NCI-H446 treated with DMSO at 0.1 percent for 48 hours (cell line): Measurements from ENCODE around the gene ZNF860.
"Not testable (repeated sequence)": the region's sequence is repeated elsewhere in the genome, so short reads cannot be mapped to it uniquely, and the experiment has no call there.

ENCODE experiments used
- DNase-seq: peaks from one replicate; lab custom pipeline; 2025; lab: John Stamatoyannopoulos, UW

ZNF860 gene

DNA sequence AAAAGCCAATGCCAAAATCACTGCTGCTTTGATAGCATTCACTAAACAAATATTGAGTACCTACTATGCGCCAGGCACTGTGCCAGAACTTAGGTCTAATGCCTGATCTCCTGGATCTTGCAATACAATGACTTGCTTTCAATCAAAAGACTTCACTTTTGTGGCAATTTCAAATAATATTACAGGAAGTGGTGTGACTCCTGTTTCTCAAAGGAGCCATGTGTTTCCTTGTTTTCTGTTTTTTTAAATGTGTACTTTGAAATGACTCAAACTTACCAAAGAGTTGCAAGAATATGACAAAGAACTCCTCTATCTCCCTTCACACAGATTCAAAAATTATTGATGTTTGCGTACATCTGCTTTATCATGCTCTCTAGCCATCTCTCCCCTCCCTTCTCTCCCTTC lies 18.7 kb upstream of the ZNF860 start:
- DNase-seq: no peak

DNA sequence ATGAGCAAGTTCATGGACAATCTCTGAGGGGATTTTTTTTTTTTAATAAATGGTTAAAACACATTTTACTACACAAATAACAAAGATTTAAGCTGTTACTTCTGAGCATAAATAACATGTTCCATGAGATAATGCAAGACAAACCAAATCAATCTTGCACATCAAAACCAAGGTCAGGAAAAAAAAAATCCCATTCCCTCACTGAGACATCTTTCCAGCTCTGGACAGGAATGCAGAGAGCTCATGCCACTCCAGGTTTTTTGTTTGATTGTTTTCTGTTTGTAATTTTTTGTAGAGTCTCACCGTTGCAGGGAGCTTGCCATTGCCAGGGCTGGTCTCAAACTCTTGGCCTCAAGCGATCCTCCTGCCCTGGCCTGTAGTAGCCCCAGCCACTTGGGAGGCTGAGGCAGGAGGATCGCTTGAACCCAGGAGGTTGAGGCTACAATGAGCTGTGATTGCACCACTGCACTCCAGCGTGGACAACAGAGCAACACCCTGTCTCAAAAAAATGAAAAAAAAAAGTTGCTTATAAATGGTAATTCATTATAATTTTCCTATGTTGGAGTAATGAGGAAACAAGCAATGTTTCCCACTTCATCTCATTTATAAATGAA lies 14.5 kb upstream of the ZNF860 start:
- DNase-seq: no peak

GRCh38 chr3:31967592-31967991 lies 14.0 kb upstream of the ZNF860 start:
- no peak for DNase-seq

DNA sequence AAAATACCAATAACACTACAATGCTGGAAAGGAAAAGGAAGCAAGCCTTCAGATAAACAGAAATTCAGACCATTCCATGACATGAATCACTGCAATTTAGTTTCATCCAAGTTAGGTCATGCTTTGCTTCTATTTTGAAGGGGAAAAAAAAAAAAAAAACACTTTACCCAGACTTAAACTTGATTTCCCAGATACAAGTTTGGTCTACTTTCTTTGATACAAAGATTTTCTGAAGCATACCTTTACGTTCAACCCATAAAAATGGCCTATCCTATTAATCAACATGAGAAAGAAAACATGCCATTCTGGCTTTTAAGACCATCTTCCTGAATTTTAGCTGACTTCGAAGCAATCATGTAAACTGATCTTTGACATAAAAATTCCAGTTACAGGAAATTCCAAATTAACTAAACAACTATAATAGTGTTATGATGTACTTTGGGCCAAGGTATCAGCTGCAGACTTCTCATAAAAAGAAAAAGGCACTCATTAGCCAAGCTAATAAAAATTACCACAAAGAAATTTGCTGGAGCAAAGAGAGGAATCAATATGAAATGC lies 13.1 kb upstream of the ZNF860 start:
- no peak for DNase-seq

DNA sequence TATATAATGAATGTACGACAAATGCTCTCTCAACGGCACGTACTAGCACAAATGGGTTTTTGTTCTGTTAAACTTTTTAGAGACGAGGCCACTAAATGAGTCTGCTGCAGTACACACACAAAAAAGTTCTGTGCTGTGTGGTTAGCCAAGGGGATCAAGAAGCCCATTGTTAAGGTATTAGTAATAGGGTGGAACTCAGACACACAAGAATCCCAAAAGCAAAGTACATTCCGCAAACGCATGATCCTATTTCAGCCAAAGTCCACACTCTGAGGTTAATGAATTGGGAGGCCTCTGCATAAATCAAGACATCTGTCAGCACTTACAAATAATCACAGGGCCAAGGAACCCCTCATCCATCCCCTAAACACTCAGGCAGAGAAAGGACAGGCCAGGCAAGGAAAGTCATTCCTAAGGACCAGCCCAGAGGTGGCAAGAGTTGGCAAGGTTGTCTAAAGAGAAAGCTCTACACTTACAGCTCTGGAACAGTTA lies 12.6 kb upstream of the ZNF860 start:
- DNase-seq: no peak

DNA sequence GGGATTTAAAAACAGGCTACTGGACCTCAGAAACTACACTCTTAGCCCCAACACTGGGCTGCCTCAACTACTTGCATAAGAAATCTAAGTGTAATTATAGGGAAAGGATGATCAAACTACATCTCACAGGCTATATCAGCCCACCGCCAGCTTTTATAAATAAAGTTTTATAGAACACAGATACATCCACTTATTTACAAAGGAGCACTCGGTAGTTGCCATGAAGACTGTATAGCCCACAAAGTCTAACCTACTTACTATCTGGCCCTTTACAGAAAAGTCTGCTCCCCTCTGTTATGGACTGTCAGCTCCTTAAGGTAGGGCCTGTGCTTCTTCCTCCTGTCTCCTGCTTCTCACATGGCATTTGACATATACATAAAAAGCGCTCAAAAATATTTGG lies 9.9 kb upstream of the ZNF860 start:
- no peak for DNase-seq

GRCh38 chr3:31973081-31973480 lies 8.5 kb upstream of the ZNF860 start:
- DNase-seq: no peak

GRCh38 chr3:31973837-31974236 lies 7.7 kb upstream of the ZNF860 start:
- DNase-seq: no peak

DNA sequence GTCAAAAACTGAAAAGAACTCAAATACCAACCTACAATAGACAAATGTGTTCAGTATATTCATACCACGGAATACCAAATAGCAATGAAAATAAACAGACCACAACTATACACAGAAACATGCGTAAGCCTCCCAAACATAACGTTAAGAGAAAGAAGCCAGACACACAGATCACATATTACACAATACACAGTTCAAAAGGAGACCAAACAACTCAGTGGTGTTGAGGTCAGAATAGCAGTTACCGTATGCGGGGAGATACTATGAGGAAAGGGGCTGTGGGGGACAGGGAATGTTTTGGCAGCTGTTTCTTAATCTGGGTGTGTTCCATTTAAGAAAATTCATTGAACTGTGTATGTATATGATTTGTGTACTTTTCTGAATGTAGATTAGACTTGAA lies 7.1 kb upstream of the ZNF860 start:
- no peak for DNase-seq

DNA sequence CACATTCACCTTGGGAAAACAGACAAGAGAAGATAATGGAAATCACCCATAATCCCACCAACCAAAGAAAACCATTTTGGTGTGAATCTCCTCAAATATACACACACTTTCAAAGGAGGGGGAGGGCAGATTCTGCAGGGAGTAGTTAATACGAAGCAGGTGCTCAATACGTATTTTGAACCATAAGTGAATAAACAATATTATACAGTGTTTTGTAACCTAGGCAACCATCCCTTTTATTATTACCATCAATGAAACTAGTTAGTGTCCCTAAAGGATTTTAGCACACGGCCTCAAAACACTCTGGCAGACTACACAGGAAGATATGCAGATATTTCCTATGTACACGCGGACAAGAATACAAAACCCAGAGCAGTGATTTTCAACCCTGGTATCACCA lies 6.6 kb upstream of the ZNF860 start:
- DNase-seq: no peak

- no peak for DNase-seq
Observed at GRCh38 chr3:31976302-31976701, 5.2 kb upstream of the ZNF860 start.

GRCh38 chr3:31977736-31978135 lies 3.8 kb upstream of the ZNF860 start:
- DNase-seq: no peak

DNA sequence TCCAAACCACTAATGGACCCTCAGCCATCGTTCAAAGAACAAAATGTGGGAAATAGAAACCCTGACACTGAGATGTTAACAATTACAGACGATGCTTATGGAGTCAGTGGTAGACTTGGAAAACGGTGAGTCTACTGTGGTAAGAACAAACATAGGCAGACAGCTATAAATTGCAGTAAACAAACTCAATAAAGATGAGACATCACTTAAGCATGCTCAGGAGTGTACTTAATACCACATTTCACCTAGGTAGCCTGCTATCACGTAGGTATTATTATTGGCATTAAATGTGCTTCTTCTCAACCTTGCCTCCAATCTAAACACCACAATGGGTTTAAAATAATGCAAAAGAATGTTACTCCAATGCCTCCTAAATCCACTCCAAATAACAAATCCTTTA lies 3.0 kb upstream of the ZNF860 start:
- DNase-seq: no peak

GRCh38 chr3:31979001-31979697 lies 2.4 kb upstream of the ZNF860 start:
- no peak for DNase-seq

DNA sequence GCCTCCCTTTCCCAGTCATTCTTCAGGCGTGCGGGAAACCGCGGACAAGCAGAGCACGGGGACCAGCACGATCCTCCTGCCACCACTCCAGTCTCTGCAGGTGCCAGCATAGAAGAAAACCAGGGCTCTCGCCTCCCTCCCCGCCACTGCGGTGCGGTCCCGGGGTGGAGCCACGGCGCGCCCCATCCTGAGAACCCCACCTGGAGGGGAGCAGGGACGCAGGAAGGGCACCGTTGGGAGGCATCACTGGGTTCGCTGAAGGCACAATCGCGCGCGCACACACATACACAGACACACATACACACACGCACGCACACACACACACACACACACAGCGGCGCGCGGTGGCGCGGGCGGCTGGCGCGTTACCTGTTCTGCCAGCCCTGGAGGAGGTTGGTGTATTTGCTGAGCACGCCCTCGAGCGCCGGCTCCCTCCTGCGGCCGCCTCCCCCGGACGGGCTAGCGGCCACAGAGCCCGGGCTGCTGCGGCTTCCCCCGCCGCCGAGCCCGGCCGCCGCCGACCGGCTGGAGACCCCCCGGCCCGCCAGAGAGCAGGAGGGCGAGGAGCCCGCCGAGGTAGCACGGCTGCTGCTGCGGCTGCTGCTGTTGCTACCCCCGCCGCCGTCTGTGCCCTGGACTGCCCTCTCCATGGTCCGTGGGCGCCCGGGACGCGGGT lies 882 bp upstream of the ZNF860 start:
- DNase-seq: no peak

DNA sequence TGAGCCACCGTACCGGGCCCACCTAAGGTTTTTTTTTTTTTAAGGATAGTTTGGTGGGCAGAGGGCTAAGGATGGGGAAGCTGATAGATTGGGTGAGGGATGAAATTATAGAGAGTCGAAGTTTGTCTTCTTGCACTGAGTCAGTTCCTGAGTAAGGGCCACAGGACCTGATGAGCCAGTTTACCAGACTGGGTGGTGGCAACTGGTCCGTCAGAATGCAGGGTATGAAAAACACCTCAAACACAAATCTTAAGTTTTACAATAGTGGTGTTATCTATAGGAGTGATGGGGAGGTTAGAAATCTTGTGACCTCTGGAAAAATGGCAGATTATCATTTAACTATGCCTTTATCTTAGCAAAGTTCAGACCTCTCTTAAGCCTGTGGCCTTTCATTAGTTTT lies 2.8 kb downstream of the ZNF860 start:
- no peak for DNase-seq

GRCh38 chr3:31985831-31986230 lies 4.3 kb downstream of the ZNF860 start:
- DNase-seq: no peak

DNA sequence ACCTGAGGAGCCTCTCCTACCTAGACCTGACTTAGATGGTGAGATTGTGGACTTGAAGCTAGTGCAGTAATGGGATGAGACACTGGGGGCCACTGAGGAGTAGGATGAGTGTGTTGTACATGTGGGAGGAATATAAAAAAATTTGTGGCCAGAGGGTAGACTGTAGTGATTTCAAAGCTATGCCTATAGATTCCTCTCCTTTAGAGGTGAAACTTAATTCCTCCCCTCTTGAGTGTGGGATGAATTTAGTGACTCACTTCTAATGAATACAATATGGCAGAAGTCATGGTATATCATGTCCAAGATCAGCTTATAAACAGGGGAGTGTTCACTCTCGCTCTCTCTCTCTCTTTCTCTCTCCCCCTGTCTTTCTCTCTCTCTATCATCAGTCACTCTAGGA lies 6.7 kb downstream of the ZNF860 start:
- DNase-seq: no peak

DNA sequence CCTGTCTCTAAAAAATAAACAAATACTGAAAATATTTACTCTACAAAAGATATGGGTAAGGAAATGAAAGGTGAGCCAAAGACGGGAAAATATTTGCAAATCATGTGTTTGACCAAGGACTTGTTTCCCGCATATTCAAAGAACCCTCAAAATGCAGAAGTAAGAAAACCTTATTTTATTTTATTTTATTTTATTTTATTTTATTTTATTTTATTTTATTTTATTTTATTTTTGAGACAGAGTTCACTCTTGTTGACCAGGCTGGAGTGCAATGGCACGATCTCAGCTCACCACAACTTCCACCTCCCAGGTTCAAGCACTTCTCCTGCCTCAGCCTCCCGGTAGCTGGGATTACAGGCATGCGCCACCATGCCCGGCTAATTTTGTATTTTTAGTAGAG lies 11.4 kb downstream of the ZNF860 start:
- DNase-seq: not testable (repeated sequence)

GRCh38 chr3:31993843-31994242 lies 12.3 kb downstream of the ZNF860 start:
- DNase-seq: no peak

- DNase-seq: not testable (repeated sequence)
Observed at GRCh38 chr3:31995026-31995425, 13.5 kb downstream of the ZNF860 start.

- no peak for DNase-seq
Observed at GRCh38 chr3:31996195-31996594, 14.6 kb downstream of the ZNF860 start.

DNA sequence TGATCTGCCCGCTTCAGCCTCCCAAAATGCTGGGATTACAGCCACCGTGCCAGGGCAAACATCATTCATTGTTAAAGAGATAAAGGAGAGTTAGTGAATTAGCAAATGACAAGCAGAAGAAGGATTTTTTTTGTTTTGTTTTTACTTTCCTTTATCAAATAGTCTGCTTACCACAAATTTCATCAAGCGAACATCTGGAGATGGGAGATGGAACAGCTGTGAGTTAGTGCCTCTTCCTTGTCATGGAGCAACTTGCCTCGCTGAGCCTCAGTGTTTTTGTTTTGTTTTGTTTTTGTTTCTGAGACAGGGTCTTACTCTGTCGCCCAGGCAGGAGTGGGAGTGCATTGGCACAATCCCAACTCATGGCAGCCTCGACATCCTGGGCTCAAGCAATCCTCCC lies 15.9 kb downstream of the ZNF860 start:
- DNase-seq: no peak
